WTC11 (cell line): Measurements from ENCODE around the gene PSMD6. TPM values are rescaled to one million over a fixed set of nuclear protein-coding genes. Genes with fewer than 3 reads are reported as not detected.

Experiments
- ATAC-seq: fragments of 200-7000 bp; cut with Tn5 transposase; 2 replicates; pipeline ENCODE4 v1.10.0; 2021; ENCODE audit warnings: mild to moderate bottlenecking, moderate library complexity
- CTCF ChIA-PET: fragments of 300-600 bp; sonication (Branson Sonifier 250); formaldehyde crosslinking; loops from one replicate; lab custom pipeline; 2021; ENCODE audit warnings: antibody characterized with exemption; lab: Charles Lee
- POLR2A ChIA-PET: fragments of 350-600 bp; sonication (Branson Sonifier 250); formaldehyde crosslinking; loops from one replicate; lab custom pipeline; 2021; ENCODE audit warnings: antibody characterized with exemption; lab: Charles Lee
- DNase-seq: peaks from one replicate; pipeline ENCODE4 v3.0.0; 2021; ENCODE audit warnings: low spot score
- H3K27ac Mint-ChIP-seq: 2 replicates; pipeline ENCODE4 v1.8.0; 2021; ENCODE audit warnings: mixed read lengths
- H3K27me3 Mint-ChIP-seq: 2 replicates; pipeline ENCODE4 v1.8.0; 2021; ENCODE audit warnings: low read depth, mild to moderate bottlenecking, moderate library complexity, mixed read lengths
- H3K36me3 Mint-ChIP-seq: 2 replicates; pipeline ENCODE4 v1.8.0; 2021; ENCODE audit warnings: mixed read lengths
- H3K4me1 Mint-ChIP-seq: 2 replicates; pipeline ENCODE4 v1.8.0; 2022; ENCODE audit warnings: mixed read lengths
- H3K4me3 Mint-ChIP-seq: 2 replicates; pipeline ENCODE4 v1.8.0; 2021; ENCODE audit warnings: mild to moderate bottlenecking, moderate library complexity, mixed read lengths
- H3K9me3 Mint-ChIP-seq: 2 replicates; pipeline ENCODE4 v1.8.0; 2021; ENCODE audit warnings: mixed read lengths
- CREM ChIP-seq: sonication (generic); formaldehyde crosslinking; IDR thresholded peaks from 2 replicates; pipeline ENCODE4 v1.8.1; 2022; ENCODE audit warnings: mild to moderate bottlenecking, missing genetic modification reagents, moderate library complexity
- ESRRA ChIP-seq: sonication (generic); formaldehyde crosslinking; IDR thresholded peaks from 2 replicates; pipeline ENCODE4 v1.8.1; 2022; ENCODE audit warnings: mild to moderate bottlenecking, missing genetic modification reagents, borderline replicate concordance
- ETV6 ChIP-seq: sonication (generic); formaldehyde crosslinking; IDR thresholded peaks from 2 replicates; pipeline ENCODE4 v1.8.1; 2022; ENCODE audit warnings: mild to moderate bottlenecking, missing genetic modification reagents
- FOXP4 ChIP-seq: sonication (generic); formaldehyde crosslinking; IDR thresholded peaks from 2 replicates; pipeline ENCODE4 v1.8.0; 2022; ENCODE audit warnings: mild to moderate bottlenecking, missing genetic modification reagents
- GTF2I ChIP-seq: fragments of 250-450 bp; sonication (Bioruptor Pico); conservative IDR thresholded peaks from 2 replicates; pipeline ENCODE4 v1.4.0; 2021; ENCODE audit warnings: mild to moderate bottlenecking
- IRF1 ChIP-seq: sonication (generic); formaldehyde crosslinking; IDR thresholded peaks from 2 replicates; pipeline ENCODE4 v1.8.0; 2023; ENCODE audit warnings: missing genetic modification reagents
- MYBL2 ChIP-seq: sonication (generic); formaldehyde crosslinking; IDR thresholded peaks from 2 replicates; pipeline ENCODE4 v1.8.1; 2023; ENCODE audit warnings: mild to moderate bottlenecking, moderate library complexity, missing genetic modification reagents
- NFE2L1 ChIP-seq: sonication (generic); formaldehyde crosslinking; IDR thresholded peaks from 2 replicates; pipeline ENCODE4 v1.8.1; 2023; ENCODE audit warnings: missing genetic modification reagents
- NR3C1 ChIP-seq: sonication (generic); formaldehyde crosslinking; conservative IDR thresholded peaks from 2 replicates; pipeline ENCODE4 v1.8.1; 2023; ENCODE audit warnings: low read depth, mild to moderate bottlenecking, missing genetic modification reagents
- RELA ChIP-seq: sonication (generic); formaldehyde crosslinking; IDR thresholded peaks from 2 replicates; pipeline ENCODE4 v1.8.1; 2022; ENCODE audit warnings: missing genetic modification reagents, mild to moderate bottlenecking, borderline replicate concordance
- SMAD3 ChIP-seq: sonication (generic); formaldehyde crosslinking; IDR thresholded peaks from 2 replicates; pipeline ENCODE4 v1.8.0; 2022; ENCODE audit warnings: missing genetic modification reagents, mild to moderate bottlenecking, borderline replicate concordance
- SMAD4 ChIP-seq: sonication (generic); formaldehyde crosslinking; IDR thresholded peaks from 2 replicates; pipeline ENCODE4 v1.8.0; 2022; ENCODE audit warnings: mild to moderate bottlenecking, missing genetic modification reagents
- SOX15 ChIP-seq: fragments of 250-450 bp; sonication (Bioruptor Pico); IDR thresholded peaks from 2 replicates; pipeline ENCODE4 v1.9.0; 2021; ENCODE audit warnings: mild to moderate bottlenecking
- ZNF219 ChIP-seq: sonication (generic); formaldehyde crosslinking; IDR thresholded peaks from 2 replicates; pipeline ENCODE4 v1.8.0; 2023; ENCODE audit warnings: missing genetic modification reagents, mild to moderate bottlenecking, borderline replicate concordance
- total RNA-seq: library from RNA; stranded (reverse); gene quantifications from 3 replicates; pipeline ENCODE4 v1.2.3, GENCODE V29; 2021
- TF ChIP-seq, protein P1 (sequence below): sonication (generic); formaldehyde crosslinking; IDR thresholded peaks from 2 replicates; pipeline ENCODE4 v1.8.1; 2023; ENCODE audit warnings: mild to moderate bottlenecking, missing genetic modification reagents, borderline replicate concordance
- TF ChIP-seq, protein P2 (sequence below): fragments of 250-450 bp; sonication (Bioruptor Pico); conservative IDR thresholded peaks from 2 replicates; pipeline ENCODE4 v1.9.0; 2021; ENCODE audit warnings: mild to moderate bottlenecking
- TF ChIP-seq, protein P3 (sequence below): sonication (generic); formaldehyde crosslinking; IDR thresholded peaks from 2 replicates; pipeline ENCODE4 v1.8.0; 2022; ENCODE audit warnings: mild to moderate bottlenecking, missing genetic modification reagents

The PSMD6 gene
- total RNA-seq, 1 experiment from 2014 or later, result 105 TPM

- TF ChIP-seq IRF1 (CRISPR knock-in tag), result no peak
- TF ChIP-seq CREM (CRISPR knock-in tag), result no peak
- TF ChIP-seq FOXP4, result no peak
- no peak for TF ChIP-seq NR3C1 (CRISPR knock-in tag)
- TF ChIP-seq, protein P1, sequence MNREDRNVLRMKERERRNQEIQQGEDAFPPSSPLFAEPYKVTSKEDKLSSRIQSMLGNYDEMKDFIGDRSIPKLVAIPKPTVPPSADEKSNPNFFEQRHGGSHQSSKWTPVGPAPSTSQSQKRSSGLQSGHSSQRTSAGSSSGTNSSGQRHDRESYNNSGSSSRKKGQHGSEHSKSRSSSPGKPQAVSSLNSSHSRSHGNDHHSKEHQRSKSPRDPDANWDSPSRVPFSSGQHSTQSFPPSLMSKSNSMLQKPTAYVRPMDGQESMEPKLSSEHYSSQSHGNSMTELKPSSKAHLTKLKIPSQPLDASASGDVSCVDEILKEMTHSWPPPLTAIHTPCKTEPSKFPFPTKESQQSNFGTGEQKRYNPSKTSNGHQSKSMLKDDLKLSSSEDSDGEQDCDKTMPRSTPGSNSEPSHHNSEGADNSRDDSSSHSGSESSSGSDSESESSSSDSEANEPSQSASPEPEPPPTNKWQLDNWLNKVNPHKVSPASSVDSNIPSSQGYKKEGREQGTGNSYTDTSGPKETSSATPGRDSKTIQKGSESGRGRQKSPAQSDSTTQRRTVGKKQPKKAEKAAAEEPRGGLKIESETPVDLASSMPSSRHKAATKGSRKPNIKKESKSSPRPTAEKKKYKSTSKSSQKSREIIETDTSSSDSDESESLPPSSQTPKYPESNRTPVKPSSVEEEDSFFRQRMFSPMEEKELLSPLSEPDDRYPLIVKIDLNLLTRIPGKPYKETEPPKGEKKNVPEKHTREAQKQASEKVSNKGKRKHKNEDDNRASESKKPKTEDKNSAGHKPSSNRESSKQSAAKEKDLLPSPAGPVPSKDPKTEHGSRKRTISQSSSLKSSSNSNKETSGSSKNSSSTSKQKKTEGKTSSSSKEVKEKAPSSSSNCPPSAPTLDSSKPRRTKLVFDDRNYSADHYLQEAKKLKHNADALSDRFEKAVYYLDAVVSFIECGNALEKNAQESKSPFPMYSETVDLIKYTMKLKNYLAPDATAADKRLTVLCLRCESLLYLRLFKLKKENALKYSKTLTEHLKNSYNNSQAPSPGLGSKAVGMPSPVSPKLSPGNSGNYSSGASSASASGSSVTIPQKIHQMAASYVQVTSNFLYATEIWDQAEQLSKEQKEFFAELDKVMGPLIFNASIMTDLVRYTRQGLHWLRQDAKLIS, result no peak
- TF ChIP-seq NFE2L1, result no peak
These were observed 45.4 kb downstream of the PSMD6 start (continued) for GRCh38 chr3:63977893-63978292.

- TF ChIP-seq, protein P2, sequence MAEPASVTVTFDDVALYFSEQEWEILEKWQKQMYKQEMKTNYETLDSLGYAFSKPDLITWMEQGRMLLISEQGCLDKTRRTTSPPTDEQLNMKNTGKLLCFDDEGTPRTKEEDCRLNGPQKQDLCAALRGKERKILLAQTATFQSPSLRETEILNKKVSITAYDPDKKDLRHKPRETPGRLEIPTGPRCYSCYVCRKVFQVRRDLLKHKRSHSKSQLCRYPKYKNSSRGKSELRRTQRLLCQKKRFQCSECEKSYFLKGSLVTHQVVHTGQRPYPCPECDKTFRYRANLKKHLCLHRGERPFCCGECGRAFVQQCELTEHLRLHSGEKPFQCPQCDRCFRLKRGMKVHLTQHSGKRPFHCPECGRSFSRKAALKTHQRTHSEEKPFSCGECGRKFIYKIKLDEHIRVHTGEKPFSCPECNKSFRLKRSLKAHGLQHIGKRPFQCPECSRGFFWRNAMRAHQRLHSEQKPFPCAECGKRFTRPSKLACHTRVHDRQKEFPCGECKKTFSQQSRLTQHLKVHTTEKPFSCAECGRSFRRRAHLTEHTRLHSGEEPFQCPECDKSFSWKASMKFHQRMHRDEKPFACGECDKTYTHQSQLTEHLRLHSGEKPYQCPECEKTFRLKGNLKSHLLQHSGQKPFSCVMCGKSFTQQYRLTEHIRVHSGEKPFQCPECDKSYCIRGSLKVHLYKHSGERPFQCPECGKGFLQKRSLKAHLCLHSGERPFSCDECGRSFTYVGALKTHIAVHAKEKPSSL (CRISPR knock-in tag), result no peak
- no peak for TF ChIP-seq GTF2I (CRISPR knock-in tag)
- TF ChIP-seq, protein P3, sequence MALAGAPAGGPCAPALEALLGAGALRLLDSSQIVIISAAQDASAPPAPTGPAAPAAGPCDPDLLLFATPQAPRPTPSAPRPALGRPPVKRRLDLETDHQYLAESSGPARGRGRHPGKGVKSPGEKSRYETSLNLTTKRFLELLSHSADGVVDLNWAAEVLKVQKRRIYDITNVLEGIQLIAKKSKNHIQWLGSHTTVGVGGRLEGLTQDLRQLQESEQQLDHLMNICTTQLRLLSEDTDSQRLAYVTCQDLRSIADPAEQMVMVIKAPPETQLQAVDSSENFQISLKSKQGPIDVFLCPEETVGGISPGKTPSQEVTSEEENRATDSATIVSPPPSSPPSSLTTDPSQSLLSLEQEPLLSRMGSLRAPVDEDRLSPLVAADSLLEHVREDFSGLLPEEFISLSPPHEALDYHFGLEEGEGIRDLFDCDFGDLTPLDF (CRISPR knock-in tag), result no peak
- no peak for TF ChIP-seq SMAD3 (CRISPR knock-in tag)
- TF ChIP-seq SMAD4 (CRISPR knock-in tag), result no peak
- no peak for TF ChIP-seq ZNF219 (CRISPR knock-in tag)
- TF ChIP-seq SOX15, result no peak
- Mint-ChIP-seq H3K4me1 (peaks cover 19% of the 10 kb centered on the region), H3K4me3 (no peak overlapping the region), H3K36me3 (peaks cover 5% of the 10 kb centered on the region; the same call in 1 of the 2 replicates), H3K27me3 (no peaks in the 10 kb centered on the region), H3K9me3 (no peaks in the 10 kb centered on the region), H3K27ac (no peak overlapping the region)
- CTCF ChIA-PET, result interaction anchor here (1.9 kb wide), 1 partner anchor 17 kb away, joined by 6 read pairs; no protein-coding TSS in a partner anchor
- no peak for DNase-seq
- no peak for ATAC-seq
- POLR2A ChIA-PET, result no interaction called here
These were observed 46.5 kb downstream of the PSMD6 start for GRCh38 chr3:63976872-63977200.

DNA sequence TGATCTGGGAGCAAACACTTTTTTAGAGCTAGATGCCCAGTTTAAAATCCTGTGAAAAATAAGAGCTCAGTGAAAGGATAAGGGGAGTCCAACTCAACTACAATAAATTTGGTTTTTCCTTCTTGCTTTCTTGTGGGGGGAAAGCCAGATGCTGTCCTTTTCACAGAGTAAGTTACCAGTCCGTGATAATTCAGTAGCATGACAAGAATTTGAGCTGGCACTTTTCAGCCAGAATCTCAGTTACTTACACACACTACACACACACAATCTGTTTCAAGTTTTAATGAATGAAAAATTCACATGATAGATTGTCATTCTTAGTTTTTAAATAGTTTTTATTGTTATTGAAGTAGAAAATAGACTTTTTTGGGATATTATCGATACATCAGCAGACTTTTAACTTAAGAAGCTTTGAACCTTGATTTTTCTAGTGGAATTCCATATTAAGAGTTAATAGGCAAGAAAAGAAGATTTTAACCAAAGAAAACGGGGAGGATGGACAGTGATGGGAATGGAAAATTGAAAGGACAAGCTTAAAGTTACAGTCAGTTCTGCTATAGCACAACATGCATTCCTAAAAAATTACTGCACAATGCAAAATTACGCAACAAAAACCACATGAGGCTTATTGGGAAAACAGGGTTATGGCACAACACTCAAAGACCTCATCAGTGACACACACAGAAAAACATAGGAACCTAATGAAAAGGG is 47.0 kb downstream of the PSMD6 start:
- Mint-ChIP-seq H3K27me3 (no peaks in the 10 kb centered on the region), H3K27ac (no peak overlapping the region), H3K4me1 (peaks cover 23% of the 10 kb centered on the region), H3K9me3 (no peaks in the 10 kb centered on the region), H3K36me3 (peaks cover 5% of the 10 kb centered on the region; the same call in 1 of the 2 replicates), H3K4me3 (no peak overlapping the region)
- DNase-seq, result no peak
- ChIA-PET POLR2A (no interaction called here), CTCF (interaction anchor here (1.6 to 1.9 kb wide), 2 partner anchors 15 to 17 kb away, joined by 5 to 6 read pairs; no protein-coding TSS in a partner anchor)
- no peak for ATAC-seq
- TF ChIP-seq RELA (CRISPR knock-in tag) (no peak), ETV6 (CRISPR knock-in tag) (no peak), ESRRA (CRISPR knock-in tag) (no peak), MYBL2 (CRISPR knock-in tag) (no peak)
- TF ChIP-seq, protein P1, result no peak
